CD14-positive monocyte (primary cell): Measurements from ENCODE around the gene PTMS. TPM values are rescaled to one million over a fixed set of nuclear protein-coding genes. Genes with fewer than 3 reads are reported as not detected.

ENCODE experiments used
- DNase-seq, 3 donors: peaks; one replicate each; pipeline ENCODE4 v3.0.0-alpha.2; 2011 to 2022
- H2AFZ ChIP-seq: 2 replicates; pipeline ENCODE4 v1.6.0; 2012; ENCODE audit warnings: mild to moderate bottlenecking, low read depth, low read length, inconsistent platforms; ENCODE audit not compliant: insufficient read depth, poor library complexity, severe bottlenecking
- H3K27ac ChIP-seq, 2 donors: 1 replicate in 1 of 2; 2 replicates in 1 of 2; pipeline ENCODE4 v1.5.1; 2012 to 2013; ENCODE audit warnings: low read length in 2 of 2, control low read depth in 1 of 2, inconsistent platforms in 1 of 2, low read depth in 1 of 2, mild to moderate bottlenecking in 1 of 2
- H3K27me3 ChIP-seq, 2 donors: one replicate each; pipeline versions ENCODE4 v1.6.0 to v1.6.1; 2011 to 2013; ENCODE audit warnings: low read length in 2 of 2; ENCODE audit not compliant: control insufficient read depth in 2 of 2, insufficient read depth in 2 of 2
- H3K36me3 ChIP-seq, 2 donors: replicated peaks in 1 of 2; 1 replicate in 1 of 2; 2 replicates in 1 of 2; pipeline versions ENCODE4 v1.5.1 to v1.6.1; 2012 to 2013; ENCODE audit warnings: low read length in 2 of 2, control low read depth in 1 of 2, inconsistent platforms in 1 of 2, mild to moderate bottlenecking in 1 of 2; ENCODE audit not compliant: insufficient read depth in 2 of 2, control insufficient read depth in 1 of 2
- H3K4me1 ChIP-seq, 2 donors: 1 replicate in 1 of 2; 2 replicates in 1 of 2; pipeline versions ENCODE4 v1.5.1 to v1.6.1; 2012 to 2013; ENCODE audit warnings: low read length in 2 of 2, control low read depth in 1 of 2, inconsistent platforms in 1 of 2, mild to moderate bottlenecking in 1 of 2, moderate library complexity in 1 of 2; ENCODE audit not compliant: insufficient read depth in 2 of 2, control insufficient read depth in 1 of 2
- H3K4me2 ChIP-seq: replicated peaks from 2 replicates; pipeline ENCODE3; 2012; ENCODE audit warnings: low read length, moderate library complexity, mild to moderate bottlenecking; ENCODE audit not compliant: poor library complexity, severe bottlenecking; ENCODE audit errors: extremely low read depth
- H3K4me3 ChIP-seq, 3 experiments: fragments of 200-600 bp in 1 of 3; sonication (generic) in 1 of 3; replicated peaks in 1 of 3; 1 replicate in 2 of 3; 2 replicates in 1 of 3; pipeline ENCODE4 v1.5.1; 2011 to 2013; ENCODE audit warnings: low read length in 3 of 3, mild to moderate bottlenecking in 3 of 3, control low read depth in 2 of 3, low read depth in 2 of 3, inconsistent platforms in 1 of 3, moderate library complexity in 1 of 3
- H3K79me2 ChIP-seq: 2 replicates; pipeline ENCODE4 v1.6.0; 2012; ENCODE audit warnings: mild to moderate bottlenecking, control low read depth, inconsistent platforms, low read length, moderate library complexity; ENCODE audit not compliant: insufficient read depth
- H3K9ac ChIP-seq: 2 replicates; pipeline ENCODE4 v1.6.0; 2017; ENCODE audit warnings: low read length, mild to moderate bottlenecking; ENCODE audit not compliant: insufficient read depth, poor library complexity, severe bottlenecking
- H3K9me3 ChIP-seq, 2 donors: replicated peaks in 1 of 2; 1 replicate in 1 of 2; 2 replicates in 1 of 2; pipeline versions ENCODE4 v1.5.1 to v1.6.1; 2012 to 2013; ENCODE audit warnings: low read length in 2 of 2, control low read depth in 1 of 2; ENCODE audit not compliant: control insufficient read depth in 1 of 2, insufficient read depth in 1 of 2
- H4K20me1 ChIP-seq: 2 replicates; pipeline ENCODE4 v1.6.0; 2012; ENCODE audit warnings: mild to moderate bottlenecking, low read length, control low read depth, moderate library complexity; ENCODE audit not compliant: insufficient read depth
- H3K27ac Mint-ChIP-seq, 7 donors: one replicate each; pipeline ENCODE4 v1.8.0; 2020; ENCODE audit warnings: mild to moderate bottlenecking in 7 of 7, mixed read lengths in 7 of 7, moderate library complexity in 6 of 7, inconsistent platforms in 2 of 7
- H3K27me3 Mint-ChIP-seq, 3 donors: one replicate each; pipeline ENCODE4 v1.8.0; 2021 to 2022; ENCODE audit warnings: low read depth in 3 of 3, mild to moderate bottlenecking in 3 of 3, mixed read lengths in 3 of 3, moderate library complexity in 3 of 3, inconsistent platforms in 1 of 3
- H3K36me3 Mint-ChIP-seq, 2 donors: one replicate each; pipeline ENCODE4 v1.8.0; 2020; ENCODE audit warnings: mixed read lengths in 2 of 2, inconsistent platforms in 1 of 2, mild to moderate bottlenecking in 1 of 2
- H3K4me1 Mint-ChIP-seq: one replicate; pipeline ENCODE4 v1.8.0; 2020; ENCODE audit warnings: mild to moderate bottlenecking, mixed read lengths
- H3K4me3 Mint-ChIP-seq, 2 donors: one replicate each; pipeline ENCODE4 v1.8.0; 2020; ENCODE audit warnings: mild to moderate bottlenecking in 2 of 2, mixed read lengths in 2 of 2, moderate library complexity in 1 of 2
- H3K9me3 Mint-ChIP-seq, 7 donors: one replicate each; pipeline ENCODE4 v1.8.0; 2020 to 2022; ENCODE audit warnings: mixed read lengths in 7 of 7, mild to moderate bottlenecking in 6 of 7, moderate library complexity in 6 of 7, inconsistent platforms in 2 of 7
- CTCF ChIP-seq: fragments of 200-600 bp; IDR thresholded peaks from one replicate; pipeline ENCODE4 v1.8.0; 2022; ENCODE audit warnings: antibody characterized with exemption, mild to moderate bottlenecking
- WGBS: methylation state at CpG from one replicate; pipeline ENCODE4 v1.1.5; 2013; ENCODE audit warnings: missing lambda C conversion rate; ENCODE audit not compliant: insufficient coverage; 5-methylcytosine and 5-hydroxymethylcytosine counted together
- intact Hi-C, 2 donors: fragments of 100-400 bp; cut with micrococcal nuclease; formaldehyde crosslinking; loops; one replicate each; pipeline versions ENCODE4 v1.15.0 to v1.15.1; 2023
- polyA plus RNA-seq, 3 donors: library from polyadenylated mRNA; depleted of rRNA in 1 of 3; unstranded in 2 of 3; stranded (reverse) in 1 of 3; fragments of 300-500 nt in 2 of 3; fragments of >200 nt in 1 of 3; fragmentation: Illumina TruSeq in 2 of 3; gene quantifications; 1 replicate in 2 of 3; 2 replicates in 1 of 3; pipeline ENCODE4 v1.2.3, GENCODE V29; 2012 to 2021

Gene PTMS
- polyA plus RNA-seq, 3 donors = 2.4 to 9.7 (median 2.6) TPM

GRCh38 chr12:6777386-6777785 lies 11.2 kb downstream of the PTMS start:
- H3K9me3 ChIP-seq = peaks cover 0 to 17% of the 10 kb centered on the region in 2 donors
- H3K4me2 ChIP-seq = no peak overlapping the region
- no peak overlapping the region for H3K27ac ChIP-seq
- intact Hi-C loops = loop anchor here (5.0 kb wide), 1 partner anchor 40 kb away; no protein-coding TSS in a partner anchor
- Mint-ChIP-seq H3K4me1 (peaks cover 35% of the 10 kb centered on the region), H3K36me3 (peaks cover 0 to 11% of the 10 kb centered on the region in 2 donors), H3K4me3 (peak overlapping the region in 1 of 2 donors; percentile 28), H3K9me3 (peaks cover 0 to 4% (median 4%) of the 10 kb centered on the region in 7 donors), H3K27ac (no peak overlapping the region), H3K27me3 (peaks cover 57 to 62% (median 58%) of the 10 kb centered on the region in 3 donors)
- no peak for DNase-seq
- no peaks in the 10 kb centered on the region for H3K36me3 ChIP-seq
- H3K4me1 ChIP-seq = peaks cover 22 to 45% of the 10 kb centered on the region in 2 donors
- H3K4me3 ChIP-seq = no peak overlapping the region
- H2AFZ ChIP-seq = no peak overlapping the region
- H3K9ac ChIP-seq = no peak overlapping the region
- no peaks in the 10 kb centered on the region for H4K20me1 ChIP-seq
- H3K27me3 ChIP-seq = peaks cover 12 to 57% of the 10 kb centered on the region in 2 donors
- TF ChIP-seq CTCF = no peak
- WGBS = 91% methylated on average over 5 of the region's 5 CpGs
- no peaks in the 10 kb centered on the region for H3K79me2 ChIP-seq

DNA sequence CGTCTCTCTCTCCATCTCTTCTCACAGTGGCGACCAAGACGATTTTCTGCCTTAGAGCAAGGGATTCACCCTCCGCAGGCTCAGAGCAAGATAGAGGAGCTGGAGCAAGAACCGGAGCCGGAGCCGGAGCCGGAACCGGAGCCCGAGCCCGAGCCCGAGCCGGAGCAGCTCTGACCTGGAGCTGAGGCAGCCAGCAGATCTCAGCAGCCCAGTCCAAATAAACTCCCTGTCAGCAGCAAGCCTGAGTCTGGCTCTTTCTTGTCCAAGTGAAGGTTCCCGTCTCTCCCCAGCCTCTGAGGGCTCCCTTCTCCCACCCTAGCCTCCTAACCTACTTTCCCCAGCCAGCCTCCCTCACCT lies 12.0 kb downstream of the PTMS start:
- Histone ChIP-seq H3K79me2 (no peaks in the 10 kb centered on the region), H3K36me3 (no peaks in the 10 kb centered on the region), H3K4me1 (peaks cover 15 to 37% of the 10 kb centered on the region in 2 donors), H3K4me2 (peak overlapping the region; percentile 85), H2AFZ (peak overlapping the region; percentile 72), H4K20me1 (no peaks in the 10 kb centered on the region), H3K9me3 (peaks cover 0 to 11% of the 10 kb centered on the region in 2 donors), H3K27ac (no peak overlapping the region), H3K9ac (no peak overlapping the region), H3K27me3 (peaks cover 8 to 49% of the 10 kb centered on the region in 2 donors), H3K4me3 (peak overlapping the region in 1 of 3 experiments; percentile 74)
- Mint-ChIP-seq H3K27me3 (peaks cover 49 to 54% (median 49%) of the 10 kb centered on the region in 3 donors), H3K27ac (peak overlapping the region in 2 of 7 donors; percentile 75 to 88), H3K36me3 (peaks cover 0 to 11% of the 10 kb centered on the region in 2 donors), H3K4me1 (peaks cover 28% of the 10 kb centered on the region), H3K4me3 (peak overlapping the region; percentile 80 to 94), H3K9me3 (peaks cover 0 to 4% (median 2%) of the 10 kb centered on the region in 7 donors)
- DNase-seq = no peak
- TF ChIP-seq CTCF = no peak
- 82% methylated on average over 14 of the region's 14 CpGs for WGBS
- intact Hi-C loops = loop anchor here (5.0 kb wide), 1 partner anchor 41 kb away; no protein-coding TSS in a partner anchor
